Measurements from ENCODE around the gene ZNF689.
A peak's percentile ranks its signal among the peaks of the same experiment; 100 is the strongest.

Gene ZNF689

DNA sequence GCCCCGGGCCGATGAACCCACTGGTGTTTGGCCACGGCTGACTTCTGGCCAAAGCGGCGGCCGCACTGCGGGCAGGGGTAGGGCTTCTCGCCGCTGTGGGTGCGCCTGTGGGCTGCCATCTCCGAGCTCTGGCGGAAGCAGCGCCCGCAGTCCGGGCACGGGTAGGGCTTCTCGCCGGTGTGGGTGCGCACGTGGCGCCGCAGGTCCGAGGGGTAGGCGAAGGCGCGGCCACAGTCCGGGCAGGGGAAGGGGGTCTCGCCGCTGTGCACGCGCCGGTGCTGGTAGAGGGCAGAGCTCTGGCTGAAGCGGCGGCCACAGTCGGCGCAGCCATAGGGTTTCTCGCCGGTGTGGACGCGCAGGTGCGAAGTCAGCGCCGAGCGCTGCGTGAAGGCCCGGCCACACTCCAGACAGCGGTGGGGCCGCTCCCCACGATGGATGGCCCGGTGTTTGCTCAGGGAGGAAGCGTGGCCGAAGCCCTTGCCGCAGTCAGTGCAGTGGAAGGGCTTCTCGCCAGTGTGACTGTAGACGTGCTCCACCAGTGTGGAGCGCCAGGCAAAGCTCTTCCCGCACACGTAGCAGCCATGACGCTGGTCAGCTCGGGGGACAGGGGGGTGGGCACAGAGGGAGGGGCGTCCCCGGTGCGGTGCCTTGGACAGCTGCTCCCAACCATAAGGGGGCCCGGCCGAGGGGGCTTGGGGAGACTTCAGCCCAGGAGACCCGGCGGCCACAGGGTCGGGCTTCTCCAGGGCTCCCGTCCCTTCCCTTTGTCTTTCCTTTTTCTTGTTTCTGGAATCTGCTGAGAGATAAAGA, 54.7 kb downstream of the ZNF689 start:
- H3K4me3 ChIP-seq (ENCODE audit: low read length in 2 of 2), result peak overlapping the region in 1 of 2 donors; percentile 27
- peaks cover 10 to 34% of the 10 kb centered on the region in 2 donors for H3K4me1 ChIP-seq (ENCODE audit: control insufficient read depth in 2 of 2, insufficient read depth in 2 of 2, low read length in 2 of 2)
- peaks cover 6 to 20% of the 10 kb centered on the region in 2 donors for H3K36me3 ChIP-seq (ENCODE audit: control insufficient read depth in 2 of 2, insufficient read depth in 2 of 2, low read length in 2 of 2)
- no peak overlapping the region for H3K27ac ChIP-seq (ENCODE audit: low read depth in 2 of 2, low read length in 2 of 2)
- H3K9me3 ChIP-seq (ENCODE audit: control insufficient read depth in 2 of 2, low read length in 2 of 2), result no peaks in the 10 kb centered on the region
- no peak overlapping the region for H3K9ac ChIP-seq (ENCODE audit: low read depth in 1 of 2, low read length in 2 of 2)
- H3K27me3 ChIP-seq (ENCODE audit: control insufficient read depth in 2 of 2, insufficient read depth in 2 of 2, low read length in 2 of 2), result no peaks in the 10 kb centered on the region

DNA sequence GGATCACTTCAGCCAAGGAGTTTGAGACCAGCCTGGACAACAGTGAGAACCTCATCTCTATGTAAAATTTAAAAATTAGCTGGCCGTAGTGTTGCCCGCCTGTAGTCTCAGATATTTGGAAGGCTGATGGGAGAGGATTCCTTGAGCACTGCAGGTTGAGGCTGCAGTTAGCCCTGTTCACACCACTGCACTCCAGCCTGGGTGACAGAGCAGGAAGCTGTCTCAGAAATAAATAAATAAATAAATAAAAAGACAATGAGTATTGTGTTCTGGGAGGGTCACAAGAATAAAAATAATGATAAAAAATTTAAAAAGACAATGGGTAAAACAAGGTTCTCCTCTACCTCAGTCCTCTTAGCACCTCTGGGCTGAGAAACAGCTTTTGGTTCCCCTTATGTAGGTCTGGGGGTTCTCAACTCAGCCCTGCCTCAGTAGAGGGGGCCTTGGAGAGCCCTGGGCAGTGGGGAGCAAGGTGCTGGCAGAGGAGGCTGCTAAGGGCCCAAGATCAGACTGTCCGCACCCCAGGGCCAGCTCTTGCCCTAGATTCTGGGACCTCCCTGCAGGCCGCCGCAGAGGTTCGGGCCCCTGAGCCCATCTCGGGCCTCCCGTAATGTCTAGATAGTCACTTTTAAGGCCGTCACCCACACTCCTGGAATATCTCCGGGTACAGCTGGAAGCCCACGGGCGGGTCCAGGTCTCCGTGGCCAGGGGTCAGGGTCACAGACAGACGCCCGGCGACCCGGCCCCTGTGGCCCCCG, 55.5 kb downstream of the ZNF689 start:
- H3K9ac ChIP-seq (ENCODE audit: low read depth in 1 of 2, low read length in 2 of 2), result no peak overlapping the region
- H3K9me3 ChIP-seq (ENCODE audit: control insufficient read depth in 2 of 2, low read length in 2 of 2), result no peaks in the 10 kb centered on the region
- H3K4me1 ChIP-seq (ENCODE audit: control insufficient read depth in 2 of 2, insufficient read depth in 2 of 2, low read length in 2 of 2), result peaks cover 10 to 32% of the 10 kb centered on the region in 2 donors
- H3K27me3 ChIP-seq (ENCODE audit: control insufficient read depth in 2 of 2, insufficient read depth in 2 of 2, low read length in 2 of 2), result no peaks in the 10 kb centered on the region
- H3K36me3 ChIP-seq (ENCODE audit: control insufficient read depth in 2 of 2, insufficient read depth in 2 of 2, low read length in 2 of 2), result peaks cover 6 to 20% of the 10 kb centered on the region in 2 donors
- no peak overlapping the region for H3K27ac ChIP-seq (ENCODE audit: low read depth in 2 of 2, low read length in 2 of 2)
- H3K4me3 ChIP-seq (ENCODE audit: low read length in 2 of 2), result no peak overlapping the region

GRCh38 chr16:30553393-30553899, 56.7 kb downstream of the ZNF689 start:
- H3K9me3 ChIP-seq (ENCODE audit: control insufficient read depth in 2 of 2, low read length in 2 of 2), result no peaks in the 10 kb centered on the region
- no peak overlapping the region for H3K4me3 ChIP-seq (ENCODE audit: low read length in 2 of 2)
- no peaks in the 10 kb centered on the region for H3K27me3 ChIP-seq (ENCODE audit: control insufficient read depth in 2 of 2, insufficient read depth in 2 of 2, low read length in 2 of 2)
- H3K27ac ChIP-seq (ENCODE audit: low read depth in 2 of 2, low read length in 2 of 2), result no peak overlapping the region
- no peak overlapping the region for H3K9ac ChIP-seq (ENCODE audit: low read depth in 1 of 2, low read length in 2 of 2)
- peaks cover 19 to 31% of the 10 kb centered on the region in 2 donors for H3K4me1 ChIP-seq (ENCODE audit: control insufficient read depth in 2 of 2, insufficient read depth in 2 of 2, low read length in 2 of 2)
- peaks cover 6 to 20% of the 10 kb centered on the region in 2 donors for H3K36me3 ChIP-seq (ENCODE audit: control insufficient read depth in 2 of 2, insufficient read depth in 2 of 2, low read length in 2 of 2)

GRCh38 chr16:30552956-30553355, 57.2 kb downstream of the ZNF689 start:
- no peak overlapping the region for H3K27ac ChIP-seq (ENCODE audit: low read depth in 2 of 2, low read length in 2 of 2)
- H3K9me3 ChIP-seq (ENCODE audit: control insufficient read depth in 2 of 2, low read length in 2 of 2), result no peaks in the 10 kb centered on the region
- H3K9ac ChIP-seq (ENCODE audit: low read depth in 1 of 2, low read length in 2 of 2), result no peak overlapping the region
- H3K4me3 ChIP-seq (ENCODE audit: low read length in 2 of 2), result no peak overlapping the region
- peaks cover 6 to 20% of the 10 kb centered on the region in 2 donors for H3K36me3 ChIP-seq (ENCODE audit: control insufficient read depth in 2 of 2, insufficient read depth in 2 of 2, low read length in 2 of 2)
- peaks cover 23 to 31% of the 10 kb centered on the region in 2 donors for H3K4me1 ChIP-seq (ENCODE audit: control insufficient read depth in 2 of 2, insufficient read depth in 2 of 2, low read length in 2 of 2)
- no peaks in the 10 kb centered on the region for H3K27me3 ChIP-seq (ENCODE audit: control insufficient read depth in 2 of 2, insufficient read depth in 2 of 2, low read length in 2 of 2)

Data from mucosa of rectum (tissue), 2 donors.